Loucy (cell line): ENCODE measurements around the gene XRCC5.

Source experiments
- EZH2phosphoT487 ChIP-seq: fragments of 200-600 bp; IDR thresholded peaks from 2 replicates; pipeline ENCODE4 v1.6.1; 2018; ENCODE audit warnings: antibody characterized with exemption, mild to moderate bottlenecking, moderate library complexity, borderline replicate concordance
- TF ChIP-seq, protein P1 (sequence below): fragments of 200-600 bp; sonication (generic); conservative IDR thresholded peaks from 2 replicates; pipeline ENCODE4 v1.5.1; 2014; ENCODE audit warnings: mild to moderate bottlenecking, antibody characterized with exemption, low read length

DNA sequence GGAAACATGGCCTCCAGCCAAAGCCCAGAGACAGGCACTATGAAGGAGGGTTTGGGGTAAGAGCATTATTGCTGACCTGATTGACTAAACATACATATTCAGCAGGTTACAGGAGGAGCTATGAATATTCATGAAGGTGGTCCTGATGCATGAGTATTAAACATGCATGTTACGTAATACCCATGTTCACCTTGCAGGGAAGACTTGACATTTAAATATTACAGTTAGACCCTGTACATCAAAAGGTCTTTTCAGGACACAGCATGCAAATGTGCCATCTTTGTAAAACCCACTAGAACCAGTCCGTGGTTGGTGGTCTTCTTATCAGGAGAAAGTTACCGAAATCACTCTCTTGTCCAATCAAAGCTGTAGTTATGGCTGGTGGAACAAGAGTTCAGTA lies 59.9 kb downstream of the XRCC5 start:
- TF ChIP-seq, protein P1, sequence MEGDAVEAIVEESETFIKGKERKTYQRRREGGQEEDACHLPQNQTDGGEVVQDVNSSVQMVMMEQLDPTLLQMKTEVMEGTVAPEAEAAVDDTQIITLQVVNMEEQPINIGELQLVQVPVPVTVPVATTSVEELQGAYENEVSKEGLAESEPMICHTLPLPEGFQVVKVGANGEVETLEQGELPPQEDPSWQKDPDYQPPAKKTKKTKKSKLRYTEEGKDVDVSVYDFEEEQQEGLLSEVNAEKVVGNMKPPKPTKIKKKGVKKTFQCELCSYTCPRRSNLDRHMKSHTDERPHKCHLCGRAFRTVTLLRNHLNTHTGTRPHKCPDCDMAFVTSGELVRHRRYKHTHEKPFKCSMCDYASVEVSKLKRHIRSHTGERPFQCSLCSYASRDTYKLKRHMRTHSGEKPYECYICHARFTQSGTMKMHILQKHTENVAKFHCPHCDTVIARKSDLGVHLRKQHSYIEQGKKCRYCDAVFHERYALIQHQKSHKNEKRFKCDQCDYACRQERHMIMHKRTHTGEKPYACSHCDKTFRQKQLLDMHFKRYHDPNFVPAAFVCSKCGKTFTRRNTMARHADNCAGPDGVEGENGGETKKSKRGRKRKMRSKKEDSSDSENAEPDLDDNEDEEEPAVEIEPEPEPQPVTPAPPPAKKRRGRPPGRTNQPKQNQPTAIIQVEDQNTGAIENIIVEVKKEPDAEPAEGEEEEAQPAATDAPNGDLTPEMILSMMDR: no peak
- TF ChIP-seq EZH2phosphoT487: no peak
